Omental fat pad (tissue), 4 donors: Measurements from ENCODE around the gene PACSIN1. TPM values are rescaled to one million over a fixed set of nuclear protein-coding genes. Genes with fewer than 3 reads are reported as not detected.

ENCODE experiments used
- ATAC-seq: fragments of 150-250 bp; one replicate; pipeline ENCODE4 v1.9.1; 2016; ENCODE audit warnings: mild to moderate bottlenecking, moderate library complexity; ENCODE audit not compliant: low FRiP score
- DNase-seq: peaks from one replicate; pipeline ENCODE4 v3.0.0-alpha.2; 2019; ENCODE audit warnings: low spot score
- CTCF ChIP-seq, 3 donors: fragments of 450-650 bp; IDR thresholded peaks; one replicate each; pipeline ENCODE4 v1.5.1; 2016 to 2017; ENCODE audit warnings: antibody characterized with exemption in 3 of 3, mild to moderate bottlenecking in 3 of 3, moderate library complexity in 2 of 3
- total RNA-seq, 4 donors: library from RNA; depleted of rRNA; stranded (reverse); fragments of >200 nt; gene quantifications; one replicate each; pipeline ENCODE4 v1.1.0, GENCODE V29; 2016

PACSIN1 gene
- total RNA-seq, 4 donors from 2014 or later, result not detected

GRCh38 chr6:34583461-34583860 is 117.6 kb downstream of the PACSIN1 start:
- DNase-seq, result no peak
- TF ChIP-seq CTCF (IDR thresholded peaks at IDR 0.05), result no peak
- no peak for ATAC-seq

- no peak for DNase-seq
- TF ChIP-seq CTCF (IDR thresholded peaks at IDR 0.05), result no peak
- no peak for ATAC-seq
Measured at GRCh38 chr6:34583861-34584604, 118.2 kb downstream of the PACSIN1 start.

- DNase-seq, result no peak
- TF ChIP-seq CTCF (IDR thresholded peaks at IDR 0.05), result no peak
- ATAC-seq, result no peak
Measured at GRCh38 chr6:34584694-34585093, 118.8 kb downstream of the PACSIN1 start.

Other genes with a start within 250 kb of the PACSIN1 start
- 10 to 100 TPM; 15.6 to 80.7 (median 31.3) TPM for gene HMGA1, start 229.2 kb upstream of the PACSIN1 start, total RNA-seq
- 10 to 100 TPM; 11.8 to 23.8 (median 17.2) TPM for gene SMIM29, start 217.1 kb upstream of the PACSIN1 start, total RNA-seq
- gene NUDT3, start 73.4 kb upstream of the PACSIN1 start, total RNA-seq, result 10 to 100 TPM; 21.3 to 46.0 (median 28.5) TPM
- gene RPS10, start 40.0 kb upstream of the PACSIN1 start, total RNA-seq, result 1,000 to 10,000 TPM; 1,698 to 2,828 (median 2,343) TPM
- gene SPDEF, start 90.3 kb downstream of the PACSIN1 start, total RNA-seq, result under 1 TPM in 1 of 4 donors, not detected in 3; 0.19 TPM
- 10 to 100 TPM; 77.5 to 84.1 (median 80.1) TPM for gene ILRUN, start 230.7 kb downstream of the PACSIN1 start, total RNA-seq